Naive thymus-derived CD8-positive, alpha-beta T cell (primary cell): Measurements from ENCODE around the gene MAGI1. TPM values are rescaled to one million over a fixed set of nuclear protein-coding genes. Genes with fewer than 3 reads are reported as not detected.
A peak's percentile ranks its signal among the peaks of the same experiment; 100 is the strongest.

Source experiments
- ATAC-seq, 2 donors: fragments of 150-1000 bp; cut with Tn5 transposase in 1 of 2; sonication (Bioruptor Pico), chemical (Tn5 transposase) in 1 of 2; 1 replicate in 1 of 2; 2 replicates in 1 of 2; pipeline ENCODE4 v1.10.0; 2021; ENCODE audit warnings: mild to moderate bottlenecking in 2 of 2, moderate library complexity in 2 of 2
- POLR2A ChIA-PET: fragments of 350-600 bp; sonication (Branson Sonifier 250); formaldehyde crosslinking; loops from one replicate; lab custom pipeline; 2021; ENCODE audit warnings: antibody characterized with exemption; lab: Charles Lee
- DNase-seq, 10 donors: peaks; one replicate each; pipeline versions ENCODE4 v3.0.0 to v3.0.0-alpha.2; 2020 to 2022
- H3K27ac Mint-ChIP-seq, 10 donors: one replicate each; pipeline ENCODE4 v1.8.0; 2020 to 2022; ENCODE audit warnings: mild to moderate bottlenecking in 10 of 10, mixed read lengths in 10 of 10, moderate library complexity in 4 of 10, inconsistent platforms in 1 of 10
- H3K27me3 Mint-ChIP-seq, 5 donors: one replicate each; pipeline ENCODE4 v1.8.0; 2021 to 2022; ENCODE audit warnings: mixed read lengths in 5 of 5
- H3K36me3 Mint-ChIP-seq, 3 donors: one replicate each; pipeline ENCODE4 v1.8.0; 2020 to 2022; ENCODE audit warnings: mixed read lengths in 3 of 3, mild to moderate bottlenecking in 2 of 3, inconsistent platforms in 1 of 3
- H3K4me1 Mint-ChIP-seq, 4 donors: one replicate each; pipeline ENCODE4 v1.8.0; 2021 to 2022; ENCODE audit warnings: mixed read lengths in 4 of 4
- H3K4me3 Mint-ChIP-seq, 10 donors: one replicate each; pipeline ENCODE4 v1.8.0; 2020 to 2022; ENCODE audit warnings: mild to moderate bottlenecking in 10 of 10, mixed read lengths in 10 of 10, moderate library complexity in 6 of 10, inconsistent platforms in 1 of 10
- H3K9me3 Mint-ChIP-seq, 9 donors: one replicate each; pipeline ENCODE4 v1.8.0; 2020 to 2022; ENCODE audit warnings: mixed read lengths in 9 of 9, mild to moderate bottlenecking in 3 of 9, inconsistent platforms in 1 of 9, moderate library complexity in 1 of 9
- polyA plus RNA-seq, 3 donors: library from polyadenylated mRNA; unstranded; fragments of 300-500 nt; fragmentation: Illumina TruSeq; gene quantifications; one replicate each; pipeline ENCODE4 v1.2.3, GENCODE V29; 2021
- total RNA-seq, 8 experiments: library from RNA in 2 of 8; stranded (reverse) in 2 of 8; gene quantifications; one replicate each; pipeline ENCODE4 v1.2.3 and lab custom pipeline; 2021 to 2026

Gene MAGI1
- total and polyA plus RNA-seq, 5 experiments from 2014 or later: not detected

GRCh38 chr3:65497846-65498245, 540.9 kb downstream of the MAGI1 start:
- Mint-ChIP-seq H3K36me3 (peaks cover 0 to 5% (median 0%) of the 10 kb centered on the region in 3 donors), H3K27ac (no peak overlapping the region), H3K27me3 (peaks cover 0 to 5% (median 0%) of the 10 kb centered on the region in 5 donors), H3K4me3 (no peak overlapping the region), H3K4me1 (no peaks in the 10 kb centered on the region), H3K9me3 (peaks cover 3 to 11% (median 6%) of the 10 kb centered on the region in 9 donors)
- POLR2A ChIA-PET: no interaction called here
- ATAC-seq: no peak
- no peak for DNase-seq

- POLR2A ChIA-PET: no interaction called here
- no peak overlapping the region for H3K27ac Mint-ChIP-seq
- peaks cover 0 to 5% (median 0%) of the 10 kb centered on the region in 3 donors for H3K36me3 Mint-ChIP-seq
- no peak for DNase-seq
- peaks cover 0 to 5% (median 0%) of the 10 kb centered on the region in 5 donors for H3K27me3 Mint-ChIP-seq
- peaks cover 3 to 14% (median 6%) of the 10 kb centered on the region in 9 donors for H3K9me3 Mint-ChIP-seq
- no peak for ATAC-seq
- H3K4me3 Mint-ChIP-seq: no peak overlapping the region
- H3K4me1 Mint-ChIP-seq: no peaks in the 10 kb centered on the region
These were observed 541.5 kb downstream of the MAGI1 start for GRCh38 chr3:65497236-65497635.

GRCh38 chr3:65493938-65494337, 544.8 kb downstream of the MAGI1 start:
- POLR2A ChIA-PET: no interaction called here
- H3K9me3 Mint-ChIP-seq: peaks cover 0 to 29% (median 7%) of the 10 kb centered on the region in 9 donors
- H3K4me3 Mint-ChIP-seq: no peak overlapping the region
- peaks cover 0 to 9% (median 0%) of the 10 kb centered on the region in 3 donors for H3K36me3 Mint-ChIP-seq
- H3K4me1 Mint-ChIP-seq: no peaks in the 10 kb centered on the region
- peaks cover 0 to 5% (median 0%) of the 10 kb centered on the region in 5 donors for H3K27me3 Mint-ChIP-seq
- ATAC-seq: no peak
- DNase-seq: no peak
- no peak overlapping the region for H3K27ac Mint-ChIP-seq

GRCh38 chr3:65493371-65493882, 545.3 kb downstream of the MAGI1 start:
- POLR2A ChIA-PET: no interaction called here
- peaks cover 0 to 5% (median 0%) of the 10 kb centered on the region in 5 donors for H3K27me3 Mint-ChIP-seq
- peaks cover 0 to 29% (median 7%) of the 10 kb centered on the region in 9 donors for H3K9me3 Mint-ChIP-seq
- H3K4me1 Mint-ChIP-seq: no peaks in the 10 kb centered on the region
- no peak overlapping the region for H3K27ac Mint-ChIP-seq
- ATAC-seq (no peak), DNase-seq (no peak)
- H3K4me3 Mint-ChIP-seq: no peak overlapping the region
- H3K36me3 Mint-ChIP-seq: peaks cover 0 to 9% (median 0%) of the 10 kb centered on the region in 3 donors

GRCh38 chr3:65492249-65492648, 546.5 kb downstream of the MAGI1 start:
- POLR2A ChIA-PET: no interaction called here
- Mint-ChIP-seq H3K36me3 (peaks cover 0 to 9% (median 0%) of the 10 kb centered on the region in 3 donors), H3K27ac (peak overlapping the region in 1 of 10 donors; percentile 42), H3K4me3 (no peak overlapping the region), H3K9me3 (peaks cover 0 to 29% (median 7%) of the 10 kb centered on the region in 9 donors), H3K27me3 (peaks cover 0 to 5% (median 0%) of the 10 kb centered on the region in 5 donors), H3K4me1 (no peaks in the 10 kb centered on the region)
- no peak for DNase-seq
- no peak for ATAC-seq

- POLR2A ChIA-PET: no interaction called here
- H3K4me1 Mint-ChIP-seq: no peaks in the 10 kb centered on the region
- H3K9me3 Mint-ChIP-seq: peaks cover 0 to 22% (median 3%) of the 10 kb centered on the region in 9 donors
- H3K27ac Mint-ChIP-seq: no peak overlapping the region
- peaks cover 0 to 9% (median 0%) of the 10 kb centered on the region in 3 donors for H3K36me3 Mint-ChIP-seq
- H3K27me3 Mint-ChIP-seq: no peaks in the 10 kb centered on the region
- H3K4me3 Mint-ChIP-seq: no peak overlapping the region
- no peak for DNase-seq
- no peak for ATAC-seq
These were observed 548.6 kb downstream of the MAGI1 start for GRCh38 chr3:65490114-65490513.

- POLR2A ChIA-PET: no interaction called here
- no peaks in the 10 kb centered on the region for H3K4me1 Mint-ChIP-seq
- peaks cover 0 to 22% (median 3%) of the 10 kb centered on the region in 9 donors for H3K9me3 Mint-ChIP-seq
- DNase-seq (no peak), ATAC-seq (no peak)
- no peak overlapping the region for H3K4me3 Mint-ChIP-seq
- no peak overlapping the region for H3K27ac Mint-ChIP-seq
- peaks cover 0 to 9% (median 0%) of the 10 kb centered on the region in 3 donors for H3K36me3 Mint-ChIP-seq
- H3K27me3 Mint-ChIP-seq: no peaks in the 10 kb centered on the region
These were observed 549.5 kb downstream of the MAGI1 start for GRCh38 chr3:65489253-65489652.

- no peak for DNase-seq
- Mint-ChIP-seq H3K9me3 (peaks cover 0 to 18% (median 2%) of the 10 kb centered on the region in 9 donors), H3K4me1 (no peaks in the 10 kb centered on the region), H3K36me3 (peaks cover 0 to 5% (median 0%) of the 10 kb centered on the region in 3 donors), H3K27ac (no peak overlapping the region), H3K27me3 (no peaks in the 10 kb centered on the region), H3K4me3 (no peak overlapping the region)
- POLR2A ChIA-PET: no interaction called here
- no peak for ATAC-seq
These were observed 552.8 kb downstream of the MAGI1 start for GRCh38 chr3:65485826-65486469.

- Mint-ChIP-seq H3K27me3 (peaks cover 0 to under 1% (median 0%) of the 10 kb centered on the region in 5 donors), H3K27ac (no peak overlapping the region), H3K4me3 (no peak overlapping the region), H3K36me3 (peaks cover 0 to 4% (median 0%) of the 10 kb centered on the region in 3 donors), H3K9me3 (peaks cover 0 to 17% (median 2%) of the 10 kb centered on the region in 9 donors), H3K4me1 (no peaks in the 10 kb centered on the region)
- ATAC-seq: no peak
- POLR2A ChIA-PET: no interaction called here
- DNase-seq: no peak
These were observed 553.8 kb downstream of the MAGI1 start for GRCh38 chr3:65484964-65485363.

GRCh38 chr3:65483480-65483879, 555.2 kb downstream of the MAGI1 start:
- ATAC-seq: no peak

GRCh38 chr3:65483011-65483410, 555.7 kb downstream of the MAGI1 start:
- Mint-ChIP-seq H3K27ac (no peak overlapping the region), H3K36me3 (no peaks in the 10 kb centered on the region), H3K4me3 (no peak overlapping the region), H3K27me3 (peaks cover 0 to 1% (median 0%) of the 10 kb centered on the region in 5 donors), H3K4me1 (no peaks in the 10 kb centered on the region), H3K9me3 (peaks cover 0 to 9% (median 0%) of the 10 kb centered on the region in 9 donors)
- POLR2A ChIA-PET: no interaction called here
- no peak for ATAC-seq
- DNase-seq: no peak

More at GRCh38 chr3:65483480-65483879, 555.2 kb downstream of the MAGI1 start:
- DNase-seq: no peak
- no peaks in the 10 kb centered on the region for H3K4me1 Mint-ChIP-seq
- no peak overlapping the region for H3K4me3 Mint-ChIP-seq
- no peaks in the 10 kb centered on the region for H3K36me3 Mint-ChIP-seq
- H3K27me3 Mint-ChIP-seq: peaks cover 0 to 1% (median 0%) of the 10 kb centered on the region in 5 donors
- peaks cover 0 to 9% (median 0%) of the 10 kb centered on the region in 9 donors for H3K9me3 Mint-ChIP-seq
- no peak overlapping the region for H3K27ac Mint-ChIP-seq
- POLR2A ChIA-PET: no interaction called here

GRCh38 chr3:65481085-65481484, 557.6 kb downstream of the MAGI1 start:
- Mint-ChIP-seq H3K27ac (no peak overlapping the region), H3K4me3 (no peak overlapping the region)

GRCh38 chr3:65479990-65480389, 558.7 kb downstream of the MAGI1 start:
- H3K36me3 Mint-ChIP-seq: no peaks in the 10 kb centered on the region
- H3K27ac Mint-ChIP-seq: no peak overlapping the region
- ATAC-seq: no peak
- H3K27me3 Mint-ChIP-seq: peaks cover 0 to 1% (median 0%) of the 10 kb centered on the region in 5 donors
- POLR2A ChIA-PET: no interaction called here
- no peaks in the 10 kb centered on the region for H3K4me1 Mint-ChIP-seq
- H3K4me3 Mint-ChIP-seq: no peak overlapping the region
- no peak for DNase-seq
- peaks cover 0 to 7% (median 0%) of the 10 kb centered on the region in 9 donors for H3K9me3 Mint-ChIP-seq

More at GRCh38 chr3:65481085-65481484, 557.6 kb downstream of the MAGI1 start:
- Mint-ChIP-seq H3K9me3 (peaks cover 0 to 9% (median 0%) of the 10 kb centered on the region in 9 donors), H3K27me3 (peaks cover 0 to 1% (median 0%) of the 10 kb centered on the region in 5 donors), H3K36me3 (no peaks in the 10 kb centered on the region), H3K4me1 (no peaks in the 10 kb centered on the region)
- no peak for DNase-seq
- ATAC-seq: no peak
- POLR2A ChIA-PET: no interaction called here
